AG09309 (cell line): Measurements from ENCODE around the gene INPP5F.

Source experiments
- DNase-seq: peaks from one replicate; pipeline ENCODE4 v3.0.0-alpha.2; 2010; ENCODE audit warnings: low read depth
- H3K4me3 ChIP-seq: 2 replicates; pipeline ENCODE4 v1.5.1; 2011; ENCODE audit warnings: mild to moderate bottlenecking, low read depth, low read length, moderate library complexity; ENCODE audit not compliant: control insufficient read depth
- CTCF ChIP-seq: IDR thresholded peaks from 2 replicates; pipeline ENCODE4 v1.5.1; 2011; ENCODE audit warnings: mild to moderate bottlenecking, low read depth, low read length, inconsistent platforms; ENCODE audit not compliant: insufficient read depth, control insufficient read depth; ENCODE audit errors: missing control alignments

The INPP5F gene

GRCh38 chr10:119723624-119724023 is 2.2 kb upstream of the INPP5F start:
- H3K4me3 ChIP-seq: no peak overlapping the region
- TF ChIP-seq CTCF: no peak
- no peak for DNase-seq

DNA sequence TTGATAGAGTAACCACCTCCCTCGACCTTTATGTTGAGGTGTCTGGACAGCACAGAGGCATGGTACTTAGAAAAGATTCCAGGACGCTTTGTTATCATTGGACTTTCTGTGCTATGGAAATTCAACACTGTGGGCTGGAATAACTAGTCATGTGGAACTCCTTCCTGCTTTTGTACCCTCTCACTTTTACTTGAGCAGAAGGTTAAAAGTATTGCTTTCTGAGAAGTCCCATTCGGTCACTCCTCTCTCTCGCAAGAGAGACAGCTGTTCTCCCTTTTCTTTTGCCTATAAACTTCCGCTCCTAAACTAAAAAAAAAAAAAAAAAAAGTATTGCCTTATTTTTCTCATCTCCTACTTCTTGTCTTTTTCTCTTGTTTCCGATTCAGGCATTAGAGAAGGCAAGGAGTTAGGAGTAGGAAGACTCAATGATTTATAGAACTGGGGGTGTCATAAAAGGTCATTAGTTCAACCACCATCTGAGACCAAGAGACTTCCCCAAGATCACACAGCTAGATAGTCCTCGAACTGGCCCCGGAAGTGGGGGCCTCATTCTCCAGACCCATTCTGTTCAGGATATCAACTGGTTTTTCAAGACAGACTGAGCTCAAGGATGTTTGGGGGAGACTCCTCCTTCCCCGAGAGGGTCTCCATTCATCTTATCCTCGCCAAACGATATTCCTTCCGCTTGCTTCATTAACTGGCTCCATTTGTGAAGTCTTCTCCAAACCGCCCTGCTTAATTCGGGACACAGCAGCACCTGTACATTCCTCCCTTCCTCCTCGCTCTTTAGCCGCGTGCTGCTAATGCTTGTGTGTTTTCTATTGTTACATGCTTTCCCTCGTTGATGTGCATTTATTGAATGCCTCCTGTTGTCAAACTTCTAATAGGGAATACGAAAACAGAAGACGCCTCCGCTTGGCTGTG is 995 bp upstream of the INPP5F start:
- no peak for DNase-seq
- TF ChIP-seq CTCF: no peak
- H3K4me3 ChIP-seq: peak overlapping the region; percentile 66

DNA sequence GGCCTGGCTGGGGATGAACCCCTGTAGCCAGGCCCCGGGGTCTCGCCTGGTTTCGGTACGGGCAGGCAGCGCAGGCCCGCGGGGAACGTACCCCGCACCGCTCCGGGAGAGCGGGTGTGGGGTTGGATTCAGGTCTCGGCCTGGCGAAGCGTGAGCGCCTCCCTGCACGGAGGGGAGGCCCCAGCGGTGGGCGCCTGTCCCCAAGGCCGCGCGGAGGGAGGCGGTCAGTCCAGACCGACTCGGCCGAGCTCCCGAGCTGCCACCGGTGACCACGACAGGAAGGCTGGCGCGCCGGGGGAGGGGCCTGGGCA is 378 bp upstream of the INPP5F start:
- no peak for TF ChIP-seq CTCF
- H3K4me3 ChIP-seq: peak overlapping the region; percentile 66
- no peak for DNase-seq

DNA sequence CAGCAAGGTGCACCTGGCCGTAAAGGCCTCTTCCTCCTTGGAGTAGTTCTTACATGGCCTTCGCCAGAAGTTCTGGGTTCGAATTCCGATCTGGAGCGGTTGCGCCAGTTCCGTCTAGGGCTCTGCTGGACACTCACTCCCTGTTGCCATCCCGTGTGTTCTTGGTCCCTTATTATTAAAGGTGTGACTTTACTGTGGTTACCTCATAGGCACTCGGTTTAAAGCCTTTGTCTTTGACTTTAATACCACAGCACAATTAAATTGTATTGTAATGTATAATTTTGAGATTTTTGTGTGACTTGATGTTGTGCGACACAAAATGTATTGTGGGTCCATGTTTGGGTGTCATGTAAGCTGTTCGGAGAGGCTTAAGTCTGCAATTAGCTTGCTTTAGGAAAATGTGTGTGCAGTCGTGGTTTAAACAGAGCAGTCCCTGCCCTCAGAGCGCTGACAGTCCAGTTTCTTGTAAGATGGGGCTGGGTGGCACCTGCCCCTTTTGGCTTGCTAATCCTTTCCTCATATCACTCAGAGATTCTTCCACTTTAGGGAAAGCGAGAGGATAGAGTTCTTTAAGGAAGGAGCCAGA is 919 bp downstream of the INPP5F start:
- DNase-seq: no peak
- TF ChIP-seq CTCF: no peak
- H3K4me3 ChIP-seq: peak overlapping the region; percentile 69

GRCh38 chr10:119728172-119728800 is 2.4 kb downstream of the INPP5F start:
- no peak for DNase-seq
- TF ChIP-seq CTCF: no peak
- H3K4me3 ChIP-seq: no peak overlapping the region

DNA sequence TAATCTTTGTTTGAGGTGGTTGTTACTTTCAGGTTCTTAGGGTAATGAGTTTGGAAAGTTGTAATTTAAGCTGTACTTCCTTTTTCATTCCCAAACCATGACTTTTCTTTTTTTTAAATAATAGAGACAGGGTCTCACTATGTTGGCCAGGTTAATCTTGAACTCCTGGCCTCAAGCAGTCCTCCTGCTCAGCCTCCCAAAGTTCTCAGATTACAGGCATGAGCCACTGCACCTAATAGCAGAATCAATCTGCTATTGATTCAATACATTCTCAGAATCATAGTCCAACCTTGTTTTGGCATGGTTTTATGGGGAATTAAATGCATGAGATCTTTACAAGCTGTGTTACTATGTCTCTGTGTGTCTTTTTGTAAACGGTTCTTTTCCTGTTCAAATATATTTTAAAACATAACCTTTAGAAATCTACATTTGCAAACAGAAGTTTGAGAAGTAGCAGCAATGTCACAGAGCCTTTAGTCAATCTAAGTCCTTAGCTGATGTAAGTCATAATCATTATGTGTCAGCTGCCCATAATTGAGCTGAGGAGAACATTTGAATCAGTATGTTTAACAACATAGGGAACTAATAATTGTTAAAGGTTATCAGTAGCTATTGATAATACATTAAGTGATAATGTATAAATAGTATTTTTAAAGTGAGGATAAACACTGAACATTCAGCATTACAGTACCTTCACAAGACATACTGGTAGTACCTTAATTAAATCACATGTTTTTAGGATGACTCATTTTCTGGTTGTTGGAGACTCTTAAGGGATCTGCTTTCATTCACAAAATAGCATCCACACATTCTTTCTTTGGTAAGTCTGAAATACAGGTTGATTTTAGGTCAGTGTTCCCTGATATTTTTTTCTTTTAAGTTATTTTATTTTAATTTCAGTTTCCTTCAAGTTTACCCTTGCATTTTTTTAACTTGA is 8.8 kb downstream of the INPP5F start:
- H3K4me3 ChIP-seq: no peak overlapping the region
- DNase-seq: no peak
- no peak for TF ChIP-seq CTCF
